Neural progenitor cell (in vitro differentiated cells): Measurements from ENCODE around the gene MACROD1.

Experiments used
- CTCF ChIP-seq: fragments of 200-600 bp; sonication (generic); IDR thresholded peaks from 2 replicates; pipeline ENCODE4 v1.5.1; 2017; ENCODE audit warnings: antibody characterized with exemption, mild to moderate bottlenecking
- EZH2 ChIP-seq: fragments of 200-600 bp; sonication (generic); IDR thresholded peaks from 2 replicates; pipeline ENCODE4 v1.6.1; 2017; ENCODE audit warnings: antibody characterized with exemption, mild to moderate bottlenecking, moderate library complexity

GRCh38 chr11:64008914-64009633 lies 156.8 kb downstream of the MACROD1 start:
- TF ChIP-seq CTCF, result no peak
- no peak for TF ChIP-seq EZH2
